Kidney (tissue), 14 donors: Measurements from ENCODE around the gene RIN1. TPM values are rescaled to one million over a fixed set of nuclear protein-coding genes. Genes with fewer than 3 reads are reported as not detected.
A peak's percentile ranks its signal among the peaks of the same experiment; 100 is the strongest.

Experiments
- DNase-seq, 5 donors: peaks; one replicate each; pipeline ENCODE4 v3.0.0-alpha.2; 2013 to 2020
- FAIRE-seq: peaks from 2 replicates; lab custom pipeline; 2012; peaks lifted over from hg19 to GRCh38; lab: Jason Lieb, UNC
- H3K27ac ChIP-seq, 2 donors: one replicate each; pipeline ENCODE4 v1.7.0; 2013; ENCODE audit warnings: low read depth in 2 of 2, low read length in 2 of 2, inconsistent platforms in 1 of 2
- H3K27me3 ChIP-seq: one replicate; pipeline ENCODE4 v1.7.1; 2013; ENCODE audit warnings: low read length, inconsistent platforms; ENCODE audit not compliant: control insufficient read depth, insufficient read depth
- H3K36me3 ChIP-seq, 3 donors: one replicate each; pipeline versions ENCODE4 v1.7.0 to v1.7.1; 2013; ENCODE audit warnings: low read length in 3 of 3, control low read depth in 1 of 3, inconsistent platforms in 1 of 3; ENCODE audit not compliant: insufficient read depth in 3 of 3, control insufficient read depth in 2 of 3
- H3K4me1 ChIP-seq, 3 donors: one replicate each; pipeline versions ENCODE4 v1.7.0 to v1.7.1; 2013; ENCODE audit warnings: low read length in 3 of 3, inconsistent platforms in 1 of 3, low read depth in 1 of 3; ENCODE audit not compliant: control insufficient read depth in 2 of 3, insufficient read depth in 2 of 3
- H3K4me3 ChIP-seq, 3 donors: one replicate each; pipeline versions ENCODE4 v1.7.0 to v1.8.1; 2013; ENCODE audit warnings: low read length in 3 of 3, control low read depth in 1 of 3, inconsistent platforms in 1 of 3
- H3K9ac ChIP-seq, 3 donors: one replicate each; pipeline versions ENCODE4 v1.7.0 to v1.7.1; 2013; ENCODE audit warnings: low read length in 3 of 3, control low read depth in 1 of 3, inconsistent platforms in 1 of 3
- H3K9me3 ChIP-seq, 3 donors: one replicate each; pipeline versions ENCODE4 v1.7.0 to v1.7.1; 2013; ENCODE audit warnings: low read length in 3 of 3, control low read depth in 1 of 3, inconsistent platforms in 1 of 3; ENCODE audit not compliant: control insufficient read depth in 2 of 3, insufficient read depth in 1 of 3
- CTCF ChIP-seq: IDR thresholded peaks from 3 replicates; pipeline ENCODE4 v1.5.1; 2012; ENCODE audit warnings: mild to moderate bottlenecking, moderate library complexity, borderline replicate concordance; ENCODE audit not compliant: insufficient read depth; ENCODE audit errors: extremely low read depth
- intact Hi-C: fragments of 100-400 bp; cut with DNase I; formaldehyde crosslinking; loops from one replicate; pipeline ENCODE4 v1.11.1; 2022
- polyA plus RNA-seq: library from polyadenylated mRNA; stranded (reverse); fragments of 350-450 nt; fragmentation: Illumina TruSeq; extraction: RNeasy Lipid Tissue Mini Kit (QIAGEN cat#74804); gene quantifications from one replicate; pipeline ENCODE4 v1.2.3, GENCODE V29; 2014; ENCODE audit warnings: low read depth, low replicate concordance; ENCODE audit not compliant: insufficient read depth
- total RNA-seq: library from RNA; stranded (reverse); fragmentation: NEBNext Ultra II Directional; extraction: Animal tissue kit (Norgen Biotek cat#: 25700); gene quantifications from one replicate; pipeline ENCODE4 v1.2.1, GENCODE V29; 2021
- donor health status: control.
- donor health status: control.
- donor health status: control.
- donor health status: control.
- donor health status: control.
- donor health status: DM: yes; HTN: yes; CAD: no.
- donor health status: Normal renal cell carcinoma (clear cell type).

RIN1 gene
- total and polyA plus RNA-seq, 2 donors from 2014 or later = 2.3 to 9.2 TPM

DNA sequence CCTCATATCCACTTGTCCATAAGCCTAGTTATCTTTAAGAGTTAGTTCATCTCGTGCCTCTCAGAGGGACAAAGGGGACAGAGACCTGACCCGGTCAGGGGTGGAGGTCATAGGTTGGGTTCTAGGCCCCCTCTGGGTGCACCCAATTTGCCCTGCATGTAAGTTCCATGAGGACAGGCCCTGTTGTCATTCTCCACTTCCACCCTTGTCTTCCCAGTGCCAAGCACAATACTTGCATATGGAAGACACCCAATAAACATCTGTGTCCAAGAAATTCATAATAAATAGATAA lies 46.0 kb downstream of the RIN1 start:
- Histone ChIP-seq H3K27ac (no peak overlapping the region), H3K9me3 (no peaks in the 10 kb centered on the region), H3K4me3 (no peak overlapping the region), H3K9ac (no peak overlapping the region), H3K27me3 (peaks cover 16% of the 10 kb centered on the region), H3K4me1 (peaks cover 0 to 17% (median 13%) of the 10 kb centered on the region in 3 donors), H3K36me3 (peaks cover 0 to 9% (median 0%) of the 10 kb centered on the region in 3 donors)
- intact Hi-C loops = no loop called here
- FAIRE-seq = no peak
- DNase-seq = peak in 1 of 5 donors; percentile 74
- TF ChIP-seq CTCF = no peak

GRCh38 chr11:66289548-66290329 lies 46.5 kb downstream of the RIN1 start:
- peak overlapping the region; percentile 91 to 95 for H3K27ac ChIP-seq

DNA sequence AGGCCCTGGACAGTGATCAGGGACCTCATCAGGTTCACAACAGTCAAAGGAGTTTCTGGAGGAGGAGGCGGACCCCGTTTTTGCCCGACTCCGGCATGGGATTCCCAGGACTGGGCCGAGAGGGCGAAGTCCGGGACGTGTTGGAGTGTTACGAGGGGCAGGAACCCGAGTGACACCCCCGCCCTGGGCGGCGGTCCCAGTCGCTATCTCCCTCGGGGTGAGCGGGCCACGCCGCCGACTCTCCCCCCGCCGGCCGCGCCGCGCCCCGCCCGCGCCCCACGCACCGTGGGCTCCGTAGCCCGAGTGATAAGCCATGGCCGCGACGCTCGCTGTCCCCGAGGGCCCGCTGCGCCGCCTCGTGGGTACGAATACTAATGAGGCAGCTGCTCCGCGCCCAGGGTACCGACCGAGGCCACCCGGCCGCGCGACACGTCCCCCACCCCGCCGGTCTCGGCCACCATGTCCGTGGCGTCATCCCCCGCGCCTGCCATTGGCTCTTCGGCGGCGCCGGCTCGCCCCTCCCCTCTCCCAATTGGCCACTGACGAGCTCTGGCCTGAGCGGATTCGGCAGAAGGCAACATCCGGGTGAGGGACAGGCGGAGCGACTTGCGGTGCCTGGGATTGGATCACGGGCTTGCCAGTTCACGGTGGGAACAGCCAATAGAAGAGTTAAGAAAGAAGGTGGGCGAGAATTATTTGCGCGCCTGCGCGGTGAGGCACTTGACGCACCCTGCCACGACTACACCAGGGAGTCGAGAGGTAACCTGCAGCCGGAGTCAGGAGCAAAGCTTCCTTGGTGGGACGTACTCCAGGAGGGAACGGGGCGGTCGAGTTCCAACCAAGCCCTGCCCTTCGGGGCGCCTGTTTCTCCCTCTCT lies 47.3 kb downstream of the RIN1 start, which contains the start of gene YIF1A:
Gene YIF1A, minus strand, starts transcription at position 473 of the 877 bp plus-strand sequence. Its CDS starts 158 bp downstream, at position 315.
- intact Hi-C loops = no loop called here
- peak within 1 kb of the TSS; percentile 91 to 95 for H3K27ac ChIP-seq
- H3K9me3 ChIP-seq = no peaks in the 10 kb centered on the region
- peak; percentile 99 to 100 (median 99) for DNase-seq
- no peak for TF ChIP-seq CTCF
- H3K36me3 ChIP-seq = peaks cover 0 to 9% (median 0%) of the 10 kb centered on the region in 3 donors
- peaks cover 0 to 17% (median 13%) of the 10 kb centered on the region in 3 donors for H3K4me1 ChIP-seq
- H3K9ac ChIP-seq = peak within 1 kb of the TSS; percentile 68 to 77 (median 71)
- FAIRE-seq = peak; percentile 99
- peak within 1 kb of the TSS; percentile 84 to 95 (median 87) for H3K4me3 ChIP-seq
- H3K27me3 ChIP-seq = peaks cover 15% of the 10 kb centered on the region

More at GRCh38 chr11:66289548-66290329, 46.5 kb downstream of the RIN1 start:
- intact Hi-C loops = no loop called here
- FAIRE-seq (no peak), DNase-seq (peak in 4 of 5 donors; percentile 58 to 93 (median 92))
- peaks cover 0 to 9% (median 0%) of the 10 kb centered on the region in 3 donors for H3K36me3 ChIP-seq
- peaks cover 16% of the 10 kb centered on the region for H3K27me3 ChIP-seq
- peak overlapping the region; percentile 58 to 71 (median 58) for H3K9ac ChIP-seq
- H3K4me1 ChIP-seq = peaks cover 0 to 17% (median 13%) of the 10 kb centered on the region in 3 donors
- H3K4me3 ChIP-seq = peak overlapping the region; percentile 84 to 95 (median 87)
- no peaks in the 10 kb centered on the region for H3K9me3 ChIP-seq
- no peak for TF ChIP-seq CTCF
